HepG2 (cell line): Measurements from ENCODE around the gene SERTAD3. TPM values are rescaled to one million over a fixed set of nuclear protein-coding genes. Genes with fewer than 3 reads are reported as not detected.

Source experiments
- CENPT ChIP-seq: sonication (generic); formaldehyde crosslinking; IDR thresholded peaks from 2 replicates; pipeline ENCODE4 v1.8.0; 2022; ENCODE audit warnings: low read depth, mild to moderate bottlenecking, moderate library complexity, missing genetic modification reagents
- ETV6 ChIP-seq: sonication (generic); formaldehyde crosslinking; conservative IDR thresholded peaks from 2 replicates; pipeline ENCODE4 v1.4.0; 2020; ENCODE audit warnings: missing genetic modification reagents
- KMT2B ChIP-seq: IDR thresholded peaks from 2 replicates; pipeline ENCODE4 v1.6.1; 2016; ENCODE audit warnings: missing genetic modification reagents, missing compliant biosample characterization
- MAFG ChIP-seq: sonication (generic); formaldehyde crosslinking; IDR thresholded peaks from 2 replicates; pipeline ENCODE4 v1.5.1; 2020; ENCODE audit warnings: mild to moderate bottlenecking, missing genetic modification reagents
- NR2F2 ChIP-seq: IDR thresholded peaks from 2 replicates; pipeline ENCODE4 v1.6.1; 2012; ENCODE audit warnings: low read depth, inconsistent platforms, borderline replicate concordance
- PITX1 ChIP-seq: sonication (generic); formaldehyde crosslinking; IDR thresholded peaks from 2 replicates; pipeline ENCODE4 v1.5.1; 2020; ENCODE audit warnings: mild to moderate bottlenecking, missing genetic modification reagents
- PLRG1 ChIP-seq: fragments of 450-650 bp; conservative IDR thresholded peaks from 2 replicates; pipeline ENCODE4 v1.6.1; 2016
- TEAD3 ChIP-seq: optimal IDR thresholded peaks from 2 replicates; pipeline ENCODE3; 2016; ENCODE audit warnings: borderline replicate concordance
- ZBTB20 ChIP-seq: sonication (generic); formaldehyde crosslinking; IDR thresholded peaks from 2 replicates; pipeline ENCODE4 v1.8.1; 2023; ENCODE audit warnings: missing genetic modification reagents, low read depth, mild to moderate bottlenecking, borderline replicate concordance
- ZFP36L1 ChIP-seq: sonication (generic); formaldehyde crosslinking; IDR thresholded peaks from 2 replicates; pipeline ENCODE4 v1.8.0; 2022; ENCODE audit warnings: mild to moderate bottlenecking, missing genetic modification reagents, moderate library complexity
- ZFX ChIP-seq: sonication (generic); formaldehyde crosslinking; IDR thresholded peaks from 2 replicates; pipeline ENCODE4 v1.4.0; 2020; ENCODE audit warnings: mild to moderate bottlenecking, low read depth, missing genetic modification reagents, moderate library complexity
- ZNF17 ChIP-seq: sonication (generic); formaldehyde crosslinking; IDR thresholded peaks from 2 replicates; pipeline ENCODE4 v1.5.0; 2020; ENCODE audit warnings: mild to moderate bottlenecking, missing genetic modification reagents
- ZNF235 ChIP-seq: sonication (generic); formaldehyde crosslinking; IDR thresholded peaks from 2 replicates; pipeline ENCODE4 v1.8.1; 2023; ENCODE audit warnings: mild to moderate bottlenecking, missing genetic modification reagents, borderline replicate concordance
- ZNF30 ChIP-seq: sonication (generic); formaldehyde crosslinking; IDR thresholded peaks from 2 replicates; pipeline ENCODE4 v1.5.0; 2020; ENCODE audit warnings: mild to moderate bottlenecking, missing genetic modification reagents
- ZNF329 ChIP-seq: sonication (generic); formaldehyde crosslinking; IDR thresholded peaks from 2 replicates; pipeline ENCODE4 v1.9.0; 2021; ENCODE audit warnings: low read depth, mild to moderate bottlenecking, missing genetic modification reagents
- ZNF34 ChIP-seq: sonication (generic); formaldehyde crosslinking; IDR thresholded peaks from 2 replicates; pipeline ENCODE4 v1.4.0; 2020; ENCODE audit warnings: mild to moderate bottlenecking, missing genetic modification reagents, borderline replicate concordance
- ZNF367 ChIP-seq: sonication (generic); formaldehyde crosslinking; IDR thresholded peaks from 2 replicates; pipeline ENCODE4 v1.4.0; 2020; ENCODE audit warnings: missing genetic modification reagents, borderline replicate concordance
- ZNF382 ChIP-seq: sonication (generic); formaldehyde crosslinking; IDR thresholded peaks from 2 replicates; pipeline ENCODE4 v1.5.0; 2020; ENCODE audit warnings: missing genetic modification reagents, mild to moderate bottlenecking, borderline replicate concordance
- ZNF589 ChIP-seq: sonication (generic); formaldehyde crosslinking; conservative IDR thresholded peaks from 2 replicates; pipeline ENCODE4 v1.8.0; 2022; ENCODE audit warnings: mild to moderate bottlenecking, moderate library complexity, missing genetic modification reagents
- ZNF614 ChIP-seq: IDR thresholded peaks from 2 replicates; pipeline ENCODE4 v1.6.1; 2018; ENCODE audit warnings: missing biosample characterization, missing genetic modification reagents, inconsistent platforms, borderline replicate concordance
- ZNF691 ChIP-seq: sonication (generic); formaldehyde crosslinking; IDR thresholded peaks from 2 replicates; pipeline ENCODE4 v1.4.0; 2020; ENCODE audit warnings: missing genetic modification reagents, low read depth, mild to moderate bottlenecking, borderline replicate concordance
- ZNF792 ChIP-seq: IDR thresholded peaks from 2 replicates; pipeline ENCODE4 v1.6.1; 2016
- polyA plus RNA-seq, 8 experiments: library from polyadenylated mRNA; depleted of rRNA in 3 of 8; stranded (reverse) in 7 of 8; unstranded in 1 of 8; fragments of >200 nt; fragmentation: Illumina TruSeq in 4 of 8; extraction: Trizol in 4 of 8; gene quantifications; 2 replicates each; pipeline versions ENCODE4 v1.2.1 to v1.2.3, GENCODE V29; 2011 to 2016; ENCODE audit warnings: low read depth in 4 of 8, missing spikeins in 1 of 8, mixed read lengths in 1 of 8; ENCODE audit not compliant: insufficient read depth in 1 of 8
- total RNA-seq, 5 experiments: library from RNA; depleted of rRNA; stranded (reverse); fragments of >200 nt; fragmentation: Illumina TruSeq; extraction: Trizol; gene quantifications; 2 replicates each; pipeline ENCODE4 v1.2.3, GENCODE V29; 2016; ENCODE audit warnings: low read depth in 1 of 5
- TF ChIP-seq, protein P1 (sequence below): sonication (generic); formaldehyde crosslinking; IDR thresholded peaks from 2 replicates; pipeline ENCODE4 v1.8.1; 2022; ENCODE audit warnings: low read depth, mild to moderate bottlenecking, missing genetic modification reagents
- TF ChIP-seq, protein P2 (sequence below): sonication (generic); formaldehyde crosslinking; IDR thresholded peaks from 2 replicates; pipeline ENCODE4 v1.4.0; 2020; ENCODE audit warnings: missing genetic modification reagents, mild to moderate bottlenecking, borderline replicate concordance

SERTAD3 gene
- total and polyA plus RNA-seq, 2 of the 13 experiments (the other 11 are each of a cell fraction or from before 2014, with no cell fraction given), result 9.6 to 16.9 TPM

DNA sequence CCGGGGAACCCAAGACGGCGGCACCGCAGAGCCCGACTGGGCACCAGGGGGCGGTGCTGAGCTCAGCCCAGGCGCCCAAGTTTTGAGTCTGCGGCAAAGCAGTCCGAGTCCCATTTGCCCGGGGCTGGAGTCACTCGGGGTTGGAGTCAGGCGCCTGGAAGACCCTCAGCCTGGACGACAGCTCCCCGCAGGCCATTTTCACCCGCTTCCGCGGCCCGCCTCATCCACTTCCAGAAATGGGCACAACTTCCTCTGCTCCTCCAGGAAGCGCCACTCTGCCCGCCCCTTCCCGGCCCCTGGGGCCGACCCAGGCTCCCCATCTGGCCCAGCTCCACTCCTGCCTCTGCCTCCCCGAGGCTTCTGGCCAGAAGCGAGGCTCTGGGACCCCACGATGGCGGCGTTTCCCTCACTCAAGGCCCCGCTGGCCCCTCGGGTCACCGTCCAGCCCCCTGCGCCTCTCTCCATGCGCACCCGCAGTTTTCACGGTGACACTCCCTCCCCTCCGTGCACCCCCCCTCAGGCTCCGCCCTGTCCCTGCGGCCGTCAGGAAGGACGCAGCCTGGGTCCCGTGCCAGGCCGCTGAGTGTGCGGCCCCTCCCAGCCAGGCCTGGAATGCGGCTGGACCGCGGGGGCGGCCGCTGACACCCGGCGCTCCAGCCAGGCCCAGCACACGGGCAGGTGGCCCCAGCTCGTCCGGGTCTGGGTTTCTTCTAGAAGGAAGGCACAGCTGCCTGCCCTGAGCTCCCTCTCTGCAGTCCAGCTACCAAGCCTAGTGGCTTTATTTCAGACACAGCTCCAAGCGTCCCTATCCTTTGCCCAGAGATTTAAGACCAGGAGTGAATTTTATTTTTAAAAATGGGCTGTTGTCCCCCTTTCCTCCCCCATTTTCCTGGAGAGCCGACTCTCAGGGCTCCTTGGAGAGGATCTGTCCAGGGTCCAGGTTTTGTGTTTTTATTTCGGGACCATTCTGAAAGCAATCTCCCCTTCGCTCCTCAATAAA lies 23.1 kb downstream of the SERTAD3 start (continued):
- TF ChIP-seq CENPT (CRISPR knock-in tag), result 0 out of 2 replicates have a peak, but pooled peaks have one; percentile 41
- peak; percentile 34; the same call in 1 of the 2 replicates for TF ChIP-seq NR2F2
- 0 out of 2 replicates have a peak, but pooled peaks have one; percentile 42 for TF ChIP-seq ZBTB20
- no peak for TF ChIP-seq ZNF17
- peak; percentile 84 for TF ChIP-seq KMT2B
- TF ChIP-seq PLRG1, result no peak
- TF ChIP-seq ZNF30 (CRISPR knock-in tag), result no peak
- TF ChIP-seq ZNF382 (CRISPR knock-in tag), result no peak
- TF ChIP-seq ZNF329, result peak; percentile 61
- no peak; the same call in 1 of the 2 replicates for TF ChIP-seq ZNF792 (CRISPR knock-in tag)
- TF ChIP-seq PITX1 (CRISPR knock-in tag), result peak; percentile 42
- peak; percentile 82 for TF ChIP-seq ETV6
- no peak for TF ChIP-seq ZNF691 (CRISPR knock-in tag)
- peak; percentile 57; the same call in 1 of the 2 replicates for TF ChIP-seq ZFP36L1 (CRISPR knock-in tag)
- TF ChIP-seq MAFG (CRISPR knock-in tag), result no peak
- TF ChIP-seq ZNF34 (CRISPR knock-in tag), result no peak
- TF ChIP-seq ZNF235 (CRISPR knock-in tag), result peak; percentile 96
- TF ChIP-seq, protein P1, sequence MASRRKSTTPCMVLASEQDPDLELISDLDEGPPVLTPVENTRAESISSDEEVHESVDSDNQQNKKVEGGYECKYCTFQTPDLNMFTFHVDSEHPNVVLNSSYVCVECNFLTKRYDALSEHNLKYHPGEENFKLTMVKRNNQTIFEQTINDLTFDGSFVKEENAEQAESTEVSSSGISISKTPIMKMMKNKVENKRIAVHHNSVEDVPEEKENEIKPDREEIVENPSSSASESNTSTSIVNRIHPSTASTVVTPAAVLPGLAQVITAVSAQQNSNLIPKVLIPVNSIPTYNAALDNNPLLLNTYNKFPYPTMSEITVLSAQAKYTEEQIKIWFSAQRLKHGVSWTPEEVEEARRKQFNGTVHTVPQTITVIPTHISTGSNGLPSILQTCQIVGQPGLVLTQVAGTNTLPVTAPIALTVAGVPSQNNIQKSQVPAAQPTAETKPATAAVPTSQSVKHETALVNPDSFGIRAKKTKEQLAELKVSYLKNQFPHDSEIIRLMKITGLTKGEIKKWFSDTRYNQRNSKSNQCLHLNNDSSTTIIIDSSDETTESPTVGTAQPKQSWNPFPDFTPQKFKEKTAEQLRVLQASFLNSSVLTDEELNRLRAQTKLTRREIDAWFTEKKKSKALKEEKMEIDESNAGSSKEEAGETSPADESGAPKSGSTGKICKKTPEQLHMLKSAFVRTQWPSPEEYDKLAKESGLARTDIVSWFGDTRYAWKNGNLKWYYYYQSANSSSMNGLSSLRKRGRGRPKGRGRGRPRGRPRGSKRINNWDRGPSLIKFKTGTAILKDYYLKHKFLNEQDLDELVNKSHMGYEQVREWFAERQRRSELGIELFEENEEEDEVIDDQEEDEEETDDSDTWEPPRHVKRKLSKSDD (CRISPR knock-in tag), result no peak
- TF ChIP-seq ZFX (CRISPR knock-in tag), result peak; percentile 97
- no peak for TF ChIP-seq ZNF367 (CRISPR knock-in tag)
- no peak; the same call in 1 of the 2 replicates for TF ChIP-seq ZNF589 (CRISPR knock-in tag)
- TF ChIP-seq TEAD3, result peak; percentile 99
- TF ChIP-seq, protein P2, sequence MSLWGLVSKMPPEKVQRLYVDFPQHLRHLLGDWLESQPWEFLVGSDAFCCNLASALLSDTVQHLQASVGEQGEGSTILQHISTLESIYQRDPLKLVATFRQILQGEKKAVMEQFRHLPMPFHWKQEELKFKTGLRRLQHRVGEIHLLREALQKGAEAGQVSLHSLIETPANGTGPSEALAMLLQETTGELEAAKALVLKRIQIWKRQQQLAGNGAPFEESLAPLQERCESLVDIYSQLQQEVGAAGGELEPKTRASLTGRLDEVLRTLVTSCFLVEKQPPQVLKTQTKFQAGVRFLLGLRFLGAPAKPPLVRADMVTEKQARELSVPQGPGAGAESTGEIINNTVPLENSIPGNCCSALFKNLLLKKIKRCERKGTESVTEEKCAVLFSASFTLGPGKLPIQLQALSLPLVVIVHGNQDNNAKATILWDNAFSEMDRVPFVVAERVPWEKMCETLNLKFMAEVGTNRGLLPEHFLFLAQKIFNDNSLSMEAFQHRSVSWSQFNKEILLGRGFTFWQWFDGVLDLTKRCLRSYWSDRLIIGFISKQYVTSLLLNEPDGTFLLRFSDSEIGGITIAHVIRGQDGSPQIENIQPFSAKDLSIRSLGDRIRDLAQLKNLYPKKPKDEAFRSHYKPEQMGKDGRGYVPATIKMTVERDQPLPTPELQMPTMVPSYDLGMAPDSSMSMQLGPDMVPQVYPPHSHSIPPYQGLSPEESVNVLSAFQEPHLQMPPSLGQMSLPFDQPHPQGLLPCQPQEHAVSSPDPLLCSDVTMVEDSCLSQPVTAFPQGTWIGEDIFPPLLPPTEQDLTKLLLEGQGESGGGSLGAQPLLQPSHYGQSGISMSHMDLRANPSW (CRISPR knock-in tag), result no peak; the same call in 1 of the 2 replicates
- peak; percentile 15; the same call in 1 of the 2 replicates for TF ChIP-seq ZNF614 (CRISPR knock-in tag)
